A549 (cell line): Measurements from ENCODE around the gene OR13C9. TPM values are rescaled to one million over a fixed set of nuclear protein-coding genes. Genes with fewer than 3 reads are reported as not detected.

ENCODE experiments used
- ATAC-seq, 2 experiments: fragments of 200-7000 bp in 1 of 2; fragments of >200 bp in 1 of 2; cut with Nextera tagmentation in 1 of 2; cut with Tn5 transposase in 1 of 2; 3 replicates each; pipeline versions ENCODE4 v1.8.0 to v1.9.1; 2018 to 2020; ENCODE audit warnings: mild to moderate bottlenecking in 1 of 2, moderate library complexity in 1 of 2
- CTCF ChIA-PET: fragments of 300-600 bp; sonication (Branson Sonifier 250); formaldehyde crosslinking; extraction: SDS; loops from one replicate; lab custom pipeline; 2021; ENCODE audit warnings: antibody characterized with exemption, inconsistent platforms; lab: Yijun Ruan, JAX
- POLR2A ChIA-PET: fragments of 350-600 bp; formaldehyde crosslinking; extraction: SDS; loops from one replicate; lab custom pipeline; 2021; ENCODE audit warnings: antibody characterized with exemption, inconsistent platforms; lab: Yijun Ruan, JAX
- DNase-seq, 2 experiments: peaks; one replicate each; pipeline versions ENCODE4 v3.0.0 to v3.0.0-alpha.2; 2011 to 2016; ENCODE audit warnings: low read depth in 1 of 2, low spot score in 1 of 2
- FAIRE-seq: peaks from 2 replicates; lab custom pipeline; 2011; peaks lifted over from hg19 to GRCh38; lab: Jason Lieb, UNC
- H3K27ac ChIP-seq, 2 experiments: fragments of >200 bp; sonication (Bioruptor Twin); formaldehyde crosslinking; 3 replicates each; pipeline ENCODE4 v1.5.1; 2016 to 2017
- H3K4me1 ChIP-seq: fragments of >200 bp; sonication (Bioruptor Twin); formaldehyde crosslinking; 3 replicates; pipeline ENCODE4 v1.6.1; 2016
- H3K4me2 ChIP-seq: fragments of >200 bp; sonication (Bioruptor Twin); formaldehyde crosslinking; 3 replicates; pipeline ENCODE4 v1.6.1; 2016
- H3K4me3 ChIP-seq: fragments of >200 bp; sonication (Bioruptor Twin); formaldehyde crosslinking; 3 replicates; pipeline ENCODE4 v1.5.1; 2016
- H3K9me3 ChIP-seq: fragments of >200 bp; sonication (Bioruptor Twin); formaldehyde crosslinking; 3 replicates; pipeline ENCODE4 v1.6.1; 2016
- BHLHE40 ChIP-seq: IDR thresholded peaks from 2 replicates; pipeline ENCODE4 v1.6.1; 2012; ENCODE audit warnings: low read depth, low read length, inconsistent platforms
- CBX2 ChIP-seq: fragments of 200-600 bp; sonication (generic); IDR thresholded peaks from 2 replicates; pipeline ENCODE4 v1.6.1; 2016; ENCODE audit warnings: low read depth, mild to moderate bottlenecking, borderline replicate concordance
- CHD2 ChIP-seq: fragments of 150-350 bp; IDR thresholded peaks from 2 replicates; pipeline ENCODE4 v1.6.1; 2014; ENCODE audit warnings: low read length; ENCODE audit not compliant: partially characterized antibody
- CHD4 ChIP-seq: fragments of 200-600 bp; sonication (generic); IDR thresholded peaks from 2 replicates; pipeline ENCODE4 v1.6.1; 2016; ENCODE audit warnings: antibody characterized with exemption, mild to moderate bottlenecking, borderline replicate concordance
- CTCF ChIP-seq: fragments of >200 bp; sonication (Bioruptor Twin); formaldehyde crosslinking; IDR thresholded peaks from 3 replicates; pipeline ENCODE4 v1.5.1; 2016
- E2F6 ChIP-seq: IDR thresholded peaks from 2 replicates; pipeline ENCODE4 v1.6.1; 2012; ENCODE audit warnings: low read depth, borderline replicate concordance
- ELK1 ChIP-seq: fragments of 150-350 bp; IDR thresholded peaks from 2 replicates; pipeline ENCODE4 v1.6.1; 2014; ENCODE audit warnings: low read depth, mild to moderate bottlenecking, low read length
- ESRRA ChIP-seq: fragments of 150-350 bp; IDR thresholded peaks from 2 replicates; pipeline ENCODE4 v1.6.1; 2014; ENCODE audit warnings: mild to moderate bottlenecking, low read length, borderline replicate concordance
- FOXS1 ChIP-seq: fragments of 250-450 bp; sonication (Bioruptor Pico); IDR thresholded peaks from 2 replicates; pipeline ENCODE4 v1.5.0; 2020; ENCODE audit warnings: mild to moderate bottlenecking, moderate library complexity
- HDAC2 ChIP-seq: fragments of 200-600 bp; sonication (generic); IDR thresholded peaks from 2 replicates; pipeline ENCODE4 v1.6.1; 2016
- HEYL ChIP-seq: fragments of 250-450 bp; sonication (Bioruptor Pico); IDR thresholded peaks from 2 replicates; pipeline ENCODE4 v1.8.0; 2021; ENCODE audit warnings: mild to moderate bottlenecking, moderate library complexity
- HOXA7 ChIP-seq: fragments of 250-450 bp; sonication (Bioruptor Pico); IDR thresholded peaks from 2 replicates; pipeline ENCODE4 v1.5.0; 2020; ENCODE audit warnings: mild to moderate bottlenecking, moderate library complexity
- JUN ChIP-seq, 2 experiments: fragments of >200 bp; sonication (Bioruptor Twin); formaldehyde crosslinking; IDR thresholded peaks; 2 replicates in 1 of 2; 3 replicates in 1 of 2; pipeline ENCODE4 v1.6.1; 2016 to 2017
- MAZ ChIP-seq: fragments of 150-350 bp; IDR thresholded peaks from 2 replicates; pipeline ENCODE4 v1.6.1; 2014; ENCODE audit warnings: antibody characterized with exemption, low read depth, low read length, borderline replicate concordance
- POLR2A ChIP-seq: IDR thresholded peaks from 2 replicates; pipeline ENCODE4 v1.6.1; 2012; ENCODE audit warnings: mild to moderate bottlenecking, low read length
- RAD21 ChIP-seq, 2 experiments: fragments of >200 bp in 1 of 2; sonication (Bioruptor Twin) in 1 of 2; formaldehyde crosslinking in 1 of 2; IDR thresholded peaks in 1 of 2; conservative IDR thresholded peaks in 1 of 2; 2 replicates in 1 of 2; 3 replicates in 1 of 2; pipeline ENCODE4 v1.6.1; 2012 to 2018; ENCODE audit warnings: inconsistent platforms in 1 of 2
- RARB ChIP-seq: fragments of 250-450 bp; sonication (Bioruptor Pico); IDR thresholded peaks from 2 replicates; pipeline ENCODE4 v1.8.0; 2021; ENCODE audit warnings: mild to moderate bottlenecking, moderate library complexity
- REST ChIP-seq: fragments of 200-600 bp; sonication (generic); IDR thresholded peaks from 2 replicates; pipeline ENCODE4 v1.6.1; 2016; ENCODE audit warnings: antibody characterized with exemption, mild to moderate bottlenecking, moderate library complexity
- RFX5 ChIP-seq: fragments of 450-650 bp; IDR thresholded peaks from 2 replicates; pipeline ENCODE4 v1.7.1; 2014; ENCODE audit warnings: antibody characterized with exemption, mild to moderate bottlenecking, moderate library complexity
- SMC3 ChIP-seq: fragments of >200 bp; sonication (Bioruptor Twin); formaldehyde crosslinking; IDR thresholded peaks from 3 replicates; pipeline ENCODE4 v1.6.1; 2018; ENCODE audit warnings: inconsistent platforms
- ZFP36 ChIP-seq: fragments of 450-650 bp; IDR thresholded peaks from 2 replicates; pipeline ENCODE4 v1.6.1; 2014; ENCODE audit warnings: borderline replicate concordance; ENCODE audit not compliant: partially characterized antibody
- ZSCAN20 ChIP-seq: fragments of 250-450 bp; sonication (Bioruptor Pico); IDR thresholded peaks from 2 replicates; pipeline ENCODE4 v1.8.0; 2022; ENCODE audit warnings: mild to moderate bottlenecking, moderate library complexity
- WGBS: methylation state at CpG from one replicate; pipeline ENCODE4 v1.1.6; 2017; ENCODE audit errors: missing lambda C conversion rate; 5-methylcytosine and 5-hydroxymethylcytosine counted together
- polyA plus RNA-seq, 4 experiments: library from polyadenylated mRNA; depleted of rRNA in 3 of 4; stranded (reverse); fragments of >200 nt; fragmentation: RNase III in 1 of 4; extraction: RNeasy Plus Mini Kit Qiagen cat#74134 plus additional on column Dnase treatment in 1 of 4; gene quantifications; 2 replicates in 3 of 4; 3 replicates in 1 of 4; pipeline ENCODE4 v1.2.3, GENCODE V29; 2011 to 2017
- TF ChIP-seq, protein P1 (sequence below): fragments of >200 bp; sonication (Bioruptor Twin); formaldehyde crosslinking; IDR thresholded peaks from 2 replicates; pipeline ENCODE4 v1.6.1; 2016
- TF ChIP-seq, protein P2 (sequence below): IDR thresholded peaks from 2 replicates; pipeline ENCODE4 v1.6.1; 2012
- TF ChIP-seq, protein P3 (sequence below): fragments of 250-450 bp; sonication (Bioruptor Pico); IDR thresholded peaks from 2 replicates; pipeline ENCODE4 v1.5.0; 2020; ENCODE audit warnings: low read depth, mild to moderate bottlenecking, moderate library complexity
- TF ChIP-seq, protein P4 (sequence below): fragments of 450-650 bp; IDR thresholded peaks from 2 replicates; pipeline ENCODE4 v1.6.1; 2014; ENCODE audit warnings: antibody characterized with exemption

The OR13C9 gene
- polyA plus RNA-seq, 2 of the 4 experiments (the other 2 are of a cell fraction), result not detected

DNA sequence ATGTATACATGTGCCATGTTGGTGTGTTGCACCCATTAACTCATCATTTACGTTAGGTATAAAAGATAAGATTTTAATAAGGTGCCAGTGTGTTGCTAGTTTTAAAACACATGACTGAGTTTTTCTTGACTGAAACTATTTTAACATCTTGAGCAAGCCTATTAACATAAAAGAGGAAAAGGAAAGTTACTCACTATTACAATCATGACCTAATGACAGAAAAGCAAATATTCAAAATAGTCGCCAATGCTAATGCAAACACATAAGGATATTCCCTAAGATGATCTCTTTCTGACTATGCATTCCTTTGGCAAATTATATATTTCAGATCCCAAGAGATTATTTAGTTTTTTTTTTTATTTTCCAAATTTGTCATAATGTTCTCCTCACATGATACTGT, 6.8 kb downstream of the OR13C9 start:
- no peak overlapping the region for H3K4me2 ChIP-seq
- 6% methylated on average over 2 of the region's 2 CpGs for WGBS
- CTCF ChIA-PET, result no interaction called here
- H3K4me1 ChIP-seq, result no peaks in the 10 kb centered on the region
- H3K9me3 ChIP-seq, result no peaks in the 10 kb centered on the region
- ATAC-seq (no peak), FAIRE-seq (no peak), DNase-seq (no peak)
- no peak overlapping the region for H3K27ac ChIP-seq
- POLR2A ChIA-PET, result no interaction called here
- no peak overlapping the region for H3K4me3 ChIP-seq
- TF ChIP-seq CHD2 (no peak), RFX5 (no peak), ZSCAN20 (no peak), CHD4 (no peak), RARB (CRISPR knock-in tag) (no peak)

- no peak for ATAC-seq
- TF ChIP-seq, protein P1, sequence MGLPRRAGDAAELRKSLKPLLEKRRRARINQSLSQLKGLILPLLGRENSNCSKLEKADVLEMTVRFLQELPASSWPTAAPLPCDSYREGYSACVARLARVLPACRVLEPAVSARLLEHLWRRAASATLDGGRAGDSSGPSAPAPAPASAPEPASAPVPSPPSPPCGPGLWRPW, result no peak
- TF ChIP-seq RFX5, result no peak
- no peak for TF ChIP-seq POLR2A
- TF ChIP-seq ELK1, result no peak
- no peak for TF ChIP-seq RARB (CRISPR knock-in tag)
- TF ChIP-seq HEYL (CRISPR knock-in tag), result no peak
- no peak for TF ChIP-seq CTCF
- no peak for TF ChIP-seq ZSCAN20
- no peak for TF ChIP-seq MAZ
- TF ChIP-seq HDAC2, result no peak
- no peak for TF ChIP-seq JUN (IDR thresholded peaks at IDR 0.05)
- TF ChIP-seq HOXA7 (CRISPR knock-in tag), result no peak
- TF ChIP-seq ZFP36, result no peak
- TF ChIP-seq, protein P2, sequence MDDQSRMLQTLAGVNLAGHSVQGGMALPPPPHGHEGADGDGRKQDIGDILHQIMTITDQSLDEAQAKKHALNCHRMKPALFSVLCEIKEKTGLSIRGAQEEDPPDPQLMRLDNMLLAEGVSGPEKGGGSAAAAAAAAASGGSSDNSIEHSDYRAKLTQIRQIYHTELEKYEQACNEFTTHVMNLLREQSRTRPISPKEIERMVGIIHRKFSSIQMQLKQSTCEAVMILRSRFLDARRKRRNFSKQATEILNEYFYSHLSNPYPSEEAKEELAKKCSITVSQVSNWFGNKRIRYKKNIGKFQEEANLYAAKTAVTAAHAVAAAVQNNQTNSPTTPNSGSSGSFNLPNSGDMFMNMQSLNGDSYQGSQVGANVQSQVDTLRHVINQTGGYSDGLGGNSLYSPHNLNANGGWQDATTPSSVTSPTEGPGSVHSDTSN, result no peak
- TF ChIP-seq E2F6, result no peak
- no peak for TF ChIP-seq RAD21 (conservative IDR thresholded peaks at IDR 0.05 in 1 of 2, IDR thresholded peaks at IDR 0.05 in 1 of 2)
- TF ChIP-seq CBX2, result no peak
- no peak for TF ChIP-seq FOXS1 (CRISPR knock-in tag)
- TF ChIP-seq, all 56 proteins: peak for 0
- Histone ChIP-seq H3K27ac (no peak overlapping the region), H3K4me3 (no peak overlapping the region), H3K4me1 (no peaks in the 10 kb centered on the region), H3K9me3 (no peaks in the 10 kb centered on the region), H3K4me2 (no peak overlapping the region)
- CTCF ChIA-PET, result no interaction called here
- FAIRE-seq (peak; percentile 54), DNase-seq (no peak)
- 2% methylated on average over 1 of the region's 1 CpG for WGBS
- POLR2A ChIA-PET, result no interaction called here
These were observed 9.7 kb downstream of the OR13C9 start for GRCh38 chr9:104608336-104608735.

DNA sequence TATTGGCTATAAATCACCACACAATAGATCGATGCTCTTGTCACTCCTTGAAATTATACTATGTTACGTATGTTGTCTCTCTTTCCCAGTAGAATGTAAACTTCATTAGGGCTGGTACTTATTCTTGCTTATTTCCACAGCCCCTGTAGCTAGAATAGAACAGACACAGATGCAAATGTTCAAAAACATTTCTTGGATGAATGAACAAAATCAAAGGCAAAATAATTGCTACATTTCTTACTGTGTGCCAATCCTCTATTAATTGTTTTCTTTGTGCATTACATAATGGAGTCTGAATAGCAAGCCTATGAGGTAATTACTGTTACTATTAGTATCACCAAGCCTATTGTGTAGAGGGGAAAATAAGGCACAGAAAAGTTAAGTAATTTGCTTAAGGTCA, 11.9 kb downstream of the OR13C9 start:
- DNase-seq, result no peak
- Histone ChIP-seq H3K4me3 (no peak overlapping the region), H3K9me3 (no peaks in the 10 kb centered on the region), H3K4me2 (no peak overlapping the region), H3K4me1 (no peaks in the 10 kb centered on the region), H3K27ac (no peak overlapping the region)
- POLR2A ChIA-PET, result no interaction called here
- no peak for ATAC-seq
- 23% methylated on average over 2 of the region's 2 CpGs for WGBS
- FAIRE-seq, result no peak
- CTCF ChIA-PET, result no interaction called here
- no peak for TF ChIP-seq ESRRA
- TF ChIP-seq, protein P3, sequence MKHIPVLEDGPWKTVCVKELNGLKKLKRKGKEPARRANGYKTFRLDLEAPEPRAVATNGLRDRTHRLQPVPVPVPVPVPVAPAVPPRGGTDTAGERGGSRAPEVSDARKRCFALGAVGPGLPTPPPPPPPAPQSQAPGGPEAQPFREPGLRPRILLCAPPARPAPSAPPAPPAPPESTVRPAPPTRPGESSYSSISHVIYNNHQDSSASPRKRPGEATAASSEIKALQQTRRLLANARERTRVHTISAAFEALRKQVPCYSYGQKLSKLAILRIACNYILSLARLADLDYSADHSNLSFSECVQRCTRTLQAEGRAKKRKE (CRISPR knock-in tag), result no peak
- no peak for TF ChIP-seq REST
- TF ChIP-seq SMC3, result no peak
- no peak for TF ChIP-seq BHLHE40
- TF ChIP-seq, protein P4, sequence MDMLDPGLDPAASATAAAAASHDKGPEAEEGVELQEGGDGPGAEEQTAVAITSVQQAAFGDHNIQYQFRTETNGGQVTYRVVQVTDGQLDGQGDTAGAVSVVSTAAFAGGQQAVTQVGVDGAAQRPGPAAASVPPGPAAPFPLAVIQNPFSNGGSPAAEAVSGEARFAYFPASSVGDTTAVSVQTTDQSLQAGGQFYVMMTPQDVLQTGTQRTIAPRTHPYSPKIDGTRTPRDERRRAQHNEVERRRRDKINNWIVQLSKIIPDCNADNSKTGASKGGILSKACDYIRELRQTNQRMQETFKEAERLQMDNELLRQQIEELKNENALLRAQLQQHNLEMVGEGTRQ, result no peak
